ENCODE measurements around the gene VPS39. TPM values are rescaled to one million over a fixed set of nuclear protein-coding genes. Genes with fewer than 3 reads are reported as not detected.

Gene VPS39
- total RNA-seq, 3 donors from 2014 or later (not counting 1 experiment from before 2014, with no cell fraction given), result 104 to 115 (median 112) TPM

DNA sequence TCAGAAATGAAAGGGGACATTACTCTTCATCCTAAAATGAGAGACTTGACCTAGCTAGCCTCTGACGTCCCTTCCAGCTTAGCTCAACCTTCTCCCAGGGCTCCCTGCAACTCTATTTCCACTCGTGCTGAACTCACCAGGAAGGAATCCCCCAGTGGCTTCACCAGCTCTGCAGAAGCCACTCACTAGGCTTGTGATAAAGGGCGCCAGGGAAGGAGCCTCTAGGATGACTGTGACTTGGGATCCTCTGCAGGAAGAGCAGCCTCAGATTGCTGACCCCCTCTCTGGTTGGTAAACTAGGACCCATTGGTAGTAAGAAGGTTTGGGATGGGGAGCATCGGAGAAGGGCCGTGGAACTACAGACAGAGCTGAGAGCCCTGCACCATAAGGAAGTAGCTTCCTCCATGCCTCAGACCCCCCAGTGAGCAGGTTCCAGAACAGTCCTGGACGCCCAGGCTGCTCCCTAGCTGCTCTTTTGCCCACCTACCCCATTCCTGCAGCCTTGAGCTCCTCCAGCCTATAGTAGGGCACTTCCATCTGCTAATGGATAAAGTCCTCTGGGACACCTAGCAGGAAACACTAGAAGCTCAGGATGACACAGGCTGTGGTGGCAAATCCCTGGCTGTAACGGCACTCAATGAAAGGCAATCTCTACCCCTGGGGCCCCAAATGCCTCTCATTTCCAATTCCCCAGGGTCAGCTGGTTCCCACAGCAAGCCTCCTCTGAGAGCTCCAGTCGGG, 77.7 kb downstream of the VPS39 start:
- Mint-ChIP-seq H3K9me3 (no peaks in the 10 kb centered on the region), H3K27me3 (ENCODE audit: low read depth in 2 of 2) (peaks cover 15 to 19% of the 10 kb centered on the region in 2 donors), H3K36me3 (no peaks in the 10 kb centered on the region), H3K4me1 (no peaks in the 10 kb centered on the region), H3K27ac (no peak overlapping the region), H3K4me3 (no peak overlapping the region)
- no peak for ATAC-seq
- intact Hi-C loops (cut with micrococcal nuclease), result no loop called here
- TF ChIP-seq, protein P1, sequence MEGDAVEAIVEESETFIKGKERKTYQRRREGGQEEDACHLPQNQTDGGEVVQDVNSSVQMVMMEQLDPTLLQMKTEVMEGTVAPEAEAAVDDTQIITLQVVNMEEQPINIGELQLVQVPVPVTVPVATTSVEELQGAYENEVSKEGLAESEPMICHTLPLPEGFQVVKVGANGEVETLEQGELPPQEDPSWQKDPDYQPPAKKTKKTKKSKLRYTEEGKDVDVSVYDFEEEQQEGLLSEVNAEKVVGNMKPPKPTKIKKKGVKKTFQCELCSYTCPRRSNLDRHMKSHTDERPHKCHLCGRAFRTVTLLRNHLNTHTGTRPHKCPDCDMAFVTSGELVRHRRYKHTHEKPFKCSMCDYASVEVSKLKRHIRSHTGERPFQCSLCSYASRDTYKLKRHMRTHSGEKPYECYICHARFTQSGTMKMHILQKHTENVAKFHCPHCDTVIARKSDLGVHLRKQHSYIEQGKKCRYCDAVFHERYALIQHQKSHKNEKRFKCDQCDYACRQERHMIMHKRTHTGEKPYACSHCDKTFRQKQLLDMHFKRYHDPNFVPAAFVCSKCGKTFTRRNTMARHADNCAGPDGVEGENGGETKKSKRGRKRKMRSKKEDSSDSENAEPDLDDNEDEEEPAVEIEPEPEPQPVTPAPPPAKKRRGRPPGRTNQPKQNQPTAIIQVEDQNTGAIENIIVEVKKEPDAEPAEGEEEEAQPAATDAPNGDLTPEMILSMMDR (IDR thresholded peaks at IDR 0.05), result no peak
- Histone ChIP-seq H3K36me3 (ENCODE audit: control insufficient read depth, insufficient read depth, low read length) (no peaks in the 10 kb centered on the region), H3K27ac (ENCODE audit: low read length) (no peak overlapping the region), H3K27me3 (ENCODE audit: control insufficient read depth, insufficient read depth, low read length) (no peaks in the 10 kb centered on the region), H3K4me1 (ENCODE audit: control insufficient read depth, insufficient read depth, low read length) (no peaks in the 10 kb centered on the region), H3K9me3 (ENCODE audit: control insufficient read depth, insufficient read depth, low read length) (no peaks in the 10 kb centered on the region), H3K4me3 (ENCODE audit: low read length) (no peak overlapping the region)
- no peak for DNase-seq
- WGBS (ENCODE audit: insufficient coverage), result 78% methylated on average over 8 of the region's 8 CpGs

DNA sequence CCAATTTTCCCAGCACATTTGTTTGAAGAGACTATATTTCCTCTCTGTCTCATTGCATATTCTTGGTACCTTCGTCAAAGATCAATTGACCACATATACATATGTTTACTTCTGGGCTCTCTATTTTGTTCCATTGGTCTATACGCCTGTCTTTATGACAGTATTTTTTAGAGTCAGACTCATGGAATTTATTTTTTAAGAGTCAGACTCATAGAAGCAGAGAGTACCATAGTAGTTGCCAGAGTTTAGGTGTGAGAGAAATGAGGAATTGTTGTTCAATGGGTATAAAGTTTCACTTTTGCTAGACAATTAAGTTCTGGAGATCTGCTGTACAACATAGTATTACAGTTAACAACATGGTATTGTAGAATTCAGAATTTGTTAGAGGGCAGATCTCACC, 78.7 kb downstream of the VPS39 start:
- Histone ChIP-seq H3K4me3 (ENCODE audit: low read length) (no peak overlapping the region), H3K27ac (ENCODE audit: low read length) (no peak overlapping the region), H3K36me3 (ENCODE audit: control insufficient read depth, insufficient read depth, low read length) (no peaks in the 10 kb centered on the region), H3K27me3 (ENCODE audit: control insufficient read depth, insufficient read depth, low read length) (no peaks in the 10 kb centered on the region), H3K9me3 (ENCODE audit: control insufficient read depth, insufficient read depth, low read length) (no peaks in the 10 kb centered on the region), H3K4me1 (ENCODE audit: control insufficient read depth, insufficient read depth, low read length) (no peaks in the 10 kb centered on the region)
- no peak overlapping the region for H3K27ac Mint-ChIP-seq
- WGBS (ENCODE audit: insufficient coverage), result 86% methylated on average over 1 of the region's 2 CpGs
- DNase-seq (no peak), ATAC-seq (no peak)
- TF ChIP-seq, protein P1 (IDR thresholded peaks at IDR 0.05), result no peak
- H3K36me3 Mint-ChIP-seq, result no peaks in the 10 kb centered on the region
- no peaks in the 10 kb centered on the region for H3K9me3 Mint-ChIP-seq
- H3K4me1 Mint-ChIP-seq, result no peaks in the 10 kb centered on the region
- intact Hi-C loops (cut with micrococcal nuclease), result no loop called here
- no peak overlapping the region for H3K4me3 Mint-ChIP-seq
- H3K27me3 Mint-ChIP-seq (ENCODE audit: low read depth in 2 of 2), result peaks cover 17 to 23% of the 10 kb centered on the region in 2 donors

DNA sequence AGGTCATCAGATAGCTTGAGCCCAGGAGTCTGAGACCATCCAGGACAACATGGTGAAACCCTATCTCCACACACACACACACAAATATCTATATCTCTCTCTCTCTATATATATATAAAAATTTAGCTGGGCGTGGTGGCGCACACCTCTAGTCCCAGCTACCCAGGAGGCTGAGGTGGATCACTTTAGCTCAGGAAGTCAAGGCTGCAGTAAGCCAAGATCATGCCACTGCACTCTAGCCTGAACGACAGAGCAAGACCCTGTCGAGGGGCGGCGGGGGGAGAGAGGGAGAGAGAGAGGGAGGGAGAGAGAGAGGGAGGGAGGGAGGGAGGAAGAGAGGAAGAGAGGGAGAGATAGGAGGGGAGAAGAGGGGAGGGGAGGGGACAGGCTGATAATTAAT, 79.6 kb downstream of the VPS39 start:
- H3K36me3 Mint-ChIP-seq, result no peaks in the 10 kb centered on the region
- peaks cover 17 to 23% of the 10 kb centered on the region in 2 donors for H3K27me3 Mint-ChIP-seq (ENCODE audit: low read depth in 2 of 2)
- Histone ChIP-seq H3K27me3 (ENCODE audit: control insufficient read depth, insufficient read depth, low read length) (no peaks in the 10 kb centered on the region), H3K27ac (ENCODE audit: low read length) (no peak overlapping the region), H3K4me1 (ENCODE audit: control insufficient read depth, insufficient read depth, low read length) (no peaks in the 10 kb centered on the region), H3K9me3 (ENCODE audit: control insufficient read depth, insufficient read depth, low read length) (no peaks in the 10 kb centered on the region), H3K36me3 (ENCODE audit: control insufficient read depth, insufficient read depth, low read length) (no peaks in the 10 kb centered on the region), H3K4me3 (ENCODE audit: low read length) (no peak overlapping the region)
- no peak overlapping the region for H3K27ac Mint-ChIP-seq
- WGBS (ENCODE audit: insufficient coverage), result 87% methylated on average over 6 of the region's 6 CpGs
- DNase-seq (no peak), ATAC-seq (no peak)
- no peaks in the 10 kb centered on the region for H3K4me1 Mint-ChIP-seq
- intact Hi-C loops (cut with micrococcal nuclease), result no loop called here
- H3K4me3 Mint-ChIP-seq, result no peak overlapping the region
- TF ChIP-seq, protein P1 (IDR thresholded peaks at IDR 0.05), result no peak
- H3K9me3 Mint-ChIP-seq, result no peaks in the 10 kb centered on the region

DNA sequence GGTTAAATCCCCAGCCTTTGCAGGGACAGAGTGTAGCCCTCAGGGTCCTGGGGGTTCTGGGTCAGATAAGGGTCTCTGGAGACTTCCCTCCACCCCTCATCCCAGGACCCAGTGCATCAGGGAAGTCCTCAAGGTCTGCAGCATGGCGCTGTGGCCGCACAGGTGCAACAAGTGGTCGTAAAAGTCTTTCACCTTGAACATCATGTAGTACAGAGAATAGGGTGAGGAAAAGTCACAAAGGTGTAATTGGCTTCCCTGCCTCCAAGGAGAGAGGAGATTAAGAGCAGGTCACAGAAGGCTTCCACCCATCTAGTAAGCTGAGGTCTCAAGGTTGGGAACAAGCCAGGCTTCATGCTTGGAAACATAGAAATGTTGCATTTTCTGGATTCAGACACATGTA, 84.6 kb downstream of the VPS39 start:
- Mint-ChIP-seq H3K4me3 (no peak overlapping the region), H3K4me1 (no peaks in the 10 kb centered on the region), H3K9me3 (no peaks in the 10 kb centered on the region), H3K36me3 (no peaks in the 10 kb centered on the region), H3K27me3 (ENCODE audit: low read depth in 2 of 2) (peaks cover 18 to 29% of the 10 kb centered on the region in 2 donors), H3K27ac (no peak overlapping the region)
- 87% methylated on average over 3 of the region's 3 CpGs for WGBS (ENCODE audit: insufficient coverage)
- no peak overlapping the region for H3K27ac ChIP-seq (ENCODE audit: low read length)
- H3K4me3 ChIP-seq (ENCODE audit: low read length), result no peak overlapping the region
- no peaks in the 10 kb centered on the region for H3K9me3 ChIP-seq (ENCODE audit: control insufficient read depth, insufficient read depth, low read length)
- H3K27me3 ChIP-seq (ENCODE audit: control insufficient read depth, insufficient read depth, low read length), result no peaks in the 10 kb centered on the region
- ATAC-seq (no peak), DNase-seq (no peak)
- intact Hi-C loops (cut with micrococcal nuclease), result no loop called here
- no peaks in the 10 kb centered on the region for H3K36me3 ChIP-seq (ENCODE audit: control insufficient read depth, insufficient read depth, low read length)
- TF ChIP-seq, protein P1 (IDR thresholded peaks at IDR 0.05), result no peak
- H3K4me1 ChIP-seq (ENCODE audit: control insufficient read depth, insufficient read depth, low read length), result no peaks in the 10 kb centered on the region
